Medulla oblongata (tissue), 1 donor: ENCODE data around the gene NDUFA1.
"Not testable (repeated sequence)": the region's sequence is repeated elsewhere in the genome, so short reads cannot be mapped to it uniquely, and the experiment has no call there.

ENCODE experiments used
- DNase-seq: peaks from one replicate; pipeline ENCODE4 v3.0.0-alpha.2; 2015; ENCODE audit errors: extremely low spot score

Gene NDUFA1

GRCh38 chrX:119871599-119872395 is at the start of gene NDUFA1, which contains the start of gene RNF113A:
Gene NDUFA1, plus strand, starts transcription at chrX:119871832. Its CDS starts 80 bp downstream, at chrX:119871912.
Gene RNF113A, minus strand, starts transcription at chrX:119871733. Its CDS starts 120 bp downstream, at chrX:119871613.
- peak; percentile 82 for DNase-seq

GRCh38 chrX:119824221-119824620 is 47.4 kb upstream of the NDUFA1 start:
- DNase-seq, result not testable (repeated sequence)

GRCh38 chrX:119826399-119826959 is 45.2 kb upstream of the NDUFA1 start:
- no peak for DNase-seq

GRCh38 chrX:119828446-119828845 is 43.2 kb upstream of the NDUFA1 start:
- no peak for DNase-seq

- DNase-seq, result no peak
Observed at GRCh38 chrX:119833905-119834304, 37.7 kb upstream of the NDUFA1 start.

- peak; percentile 97 for DNase-seq
Observed at GRCh38 chrX:119852382-119853353, 19.0 kb upstream of the NDUFA1 start, which contains the start of gene UPF3B. Gene UPF3B, minus strand, starts transcription at chrX:119852963. Its CDS starts 35 bp downstream, at chrX:119852928.

GRCh38 chrX:119853444-119853843 is 18.2 kb upstream of the NDUFA1 start:
- no peak for DNase-seq

- DNase-seq, result peak; percentile 5
Observed at GRCh38 chrX:119870626-119871131, 953 bp upstream of the NDUFA1 start.

- DNase-seq, result no peak
Observed at GRCh38 chrX:119871245-119871598, 410 bp upstream of the NDUFA1 start.

GRCh38 chrX:119878740-119879139 is 7.1 kb downstream of the NDUFA1 start:
- DNase-seq, result no peak

GRCh38 chrX:119880076-119880475 is 8.4 kb downstream of the NDUFA1 start:
- no peak for DNase-seq

- DNase-seq, result peak; percentile 18
Observed at GRCh38 chrX:119880552-119881437, 9.2 kb downstream of the NDUFA1 start.

- peak; percentile 32 for DNase-seq
Observed at GRCh38 chrX:119885554-119886428, 14.2 kb downstream of the NDUFA1 start.

GRCh38 chrX:119887721-119888425 is 16.2 kb downstream of the NDUFA1 start:
- DNase-seq, result peak; percentile 15

GRCh38 chrX:119890626-119891025 is 19.0 kb downstream of the NDUFA1 start:
- not testable (repeated sequence) for DNase-seq

- not testable (repeated sequence) for DNase-seq
Observed at GRCh38 chrX:119891961-119892692, 20.5 kb downstream of the NDUFA1 start.

GRCh38 chrX:119895843-119896326 is 24.3 kb downstream of the NDUFA1 start, which contains the start of gene AKAP14:
Gene AKAP14, plus strand, starts transcription at chrX:119895893. Its CDS starts 7,331 bp downstream, at chrX:119903224.
- DNase-seq, result no peak

GRCh38 chrX:119899125-119899524 is 27.5 kb downstream of the NDUFA1 start:
- DNase-seq, result peak; percentile 9
